ENCODE data around the gene KRT14.

DNA sequence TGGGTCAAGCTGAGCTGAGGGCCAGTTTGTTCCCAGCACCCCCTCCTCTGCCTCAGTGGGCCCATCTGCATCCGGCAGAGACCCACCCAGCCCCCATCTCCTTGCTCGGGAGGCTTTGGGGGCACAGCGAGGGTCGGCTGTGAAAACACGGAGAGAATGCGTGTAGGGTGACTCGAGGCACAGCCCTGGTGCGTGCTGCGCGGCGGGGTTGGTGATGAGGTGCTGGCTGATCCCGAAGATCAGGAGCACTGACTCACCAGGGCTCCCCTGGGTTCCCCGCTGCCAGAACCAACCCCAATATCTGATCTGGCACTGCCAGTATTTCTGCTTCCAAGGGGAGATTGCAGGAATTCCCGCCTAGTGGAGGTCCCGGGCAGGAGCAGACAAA lies 45.2 kb upstream of the KRT14 start:
- TF ChIP-seq, protein P1, sequence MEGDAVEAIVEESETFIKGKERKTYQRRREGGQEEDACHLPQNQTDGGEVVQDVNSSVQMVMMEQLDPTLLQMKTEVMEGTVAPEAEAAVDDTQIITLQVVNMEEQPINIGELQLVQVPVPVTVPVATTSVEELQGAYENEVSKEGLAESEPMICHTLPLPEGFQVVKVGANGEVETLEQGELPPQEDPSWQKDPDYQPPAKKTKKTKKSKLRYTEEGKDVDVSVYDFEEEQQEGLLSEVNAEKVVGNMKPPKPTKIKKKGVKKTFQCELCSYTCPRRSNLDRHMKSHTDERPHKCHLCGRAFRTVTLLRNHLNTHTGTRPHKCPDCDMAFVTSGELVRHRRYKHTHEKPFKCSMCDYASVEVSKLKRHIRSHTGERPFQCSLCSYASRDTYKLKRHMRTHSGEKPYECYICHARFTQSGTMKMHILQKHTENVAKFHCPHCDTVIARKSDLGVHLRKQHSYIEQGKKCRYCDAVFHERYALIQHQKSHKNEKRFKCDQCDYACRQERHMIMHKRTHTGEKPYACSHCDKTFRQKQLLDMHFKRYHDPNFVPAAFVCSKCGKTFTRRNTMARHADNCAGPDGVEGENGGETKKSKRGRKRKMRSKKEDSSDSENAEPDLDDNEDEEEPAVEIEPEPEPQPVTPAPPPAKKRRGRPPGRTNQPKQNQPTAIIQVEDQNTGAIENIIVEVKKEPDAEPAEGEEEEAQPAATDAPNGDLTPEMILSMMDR (conservative IDR thresholded peaks at IDR 0.05; ENCODE audit: low read depth, low read length): no peak
- TF ChIP-seq RAD21 (IDR thresholded peaks at IDR 0.05; ENCODE audit: low read length) (no peak), POLR2A (IDR thresholded peaks at IDR 0.05; ENCODE audit: low read depth, low read length) (no peak), BHLHE40 (IDR thresholded peaks at IDR 0.05; ENCODE audit: low read depth, low read length) (no peak)

Measured in IMR-90 (cell line).